Trophoblast cell (in vitro differentiated cells and primary cell): ENCODE measurements around the gene PCSK4.

Experiments
- DNase-seq, 2 donors: peaks; one replicate each; pipeline ENCODE4 v3.0.0-alpha.2; 2016
- H2AFZ ChIP-seq: 2 replicates; pipeline ENCODE4 v1.6.1; 2013; ENCODE audit warnings: low read length, moderate library complexity, mild to moderate bottlenecking; ENCODE audit not compliant: insufficient read depth, poor library complexity
- H2AK5ac ChIP-seq: 2 replicates; pipeline ENCODE4 v1.6.1; 2013; ENCODE audit warnings: mild to moderate bottlenecking, low read length
- H2BK120ac ChIP-seq: 2 replicates; pipeline ENCODE4 v1.6.1; 2013; ENCODE audit warnings: low read length, mild to moderate bottlenecking, moderate library complexity; ENCODE audit not compliant: insufficient read depth, poor library complexity
- H2BK12ac ChIP-seq: 2 replicates; pipeline ENCODE4 v1.6.1; 2013; ENCODE audit warnings: mild to moderate bottlenecking, low read length, moderate library complexity
- H2BK5ac ChIP-seq: 2 replicates; pipeline ENCODE4 v1.6.1; 2013; ENCODE audit warnings: low read length, low read depth, moderate library complexity, mild to moderate bottlenecking; ENCODE audit not compliant: poor library complexity
- H3K14ac ChIP-seq: 2 replicates; pipeline ENCODE4 v1.6.1; 2013; ENCODE audit warnings: mild to moderate bottlenecking, low read length
- H3K18ac ChIP-seq: 2 replicates; pipeline ENCODE4 v1.6.1; 2013; ENCODE audit warnings: mild to moderate bottlenecking, low read length
- H3K23ac ChIP-seq: 2 replicates; pipeline ENCODE4 v1.6.1; 2013; ENCODE audit warnings: low read length
- H3K27ac ChIP-seq: 2 replicates; pipeline ENCODE4 v1.5.1; 2013; ENCODE audit warnings: low read depth, mild to moderate bottlenecking, inconsistent platforms, low read length, moderate library complexity
- H3K27me3 ChIP-seq: 2 replicates; pipeline ENCODE4 v1.6.1; 2013; ENCODE audit warnings: inconsistent platforms, mild to moderate bottlenecking, low read length, moderate library complexity; ENCODE audit not compliant: insufficient read depth
- H3K36me3 ChIP-seq, 2 experiments: 1 replicate in 1 of 2; 2 replicates in 1 of 2; pipeline ENCODE4 v1.6.1; 2013; ENCODE audit warnings: low read length in 2 of 2, mild to moderate bottlenecking in 2 of 2, moderate library complexity in 1 of 2; ENCODE audit not compliant: insufficient read depth in 2 of 2, control insufficient read depth in 1 of 2
- H3K4ac ChIP-seq: 2 replicates; pipeline ENCODE4 v1.6.1; 2013; ENCODE audit warnings: low read depth, mild to moderate bottlenecking, low read length, moderate library complexity
- H3K4me1 ChIP-seq, 2 experiments: 1 replicate in 1 of 2; 2 replicates in 1 of 2; pipeline ENCODE4 v1.6.1; 2013; ENCODE audit warnings: low read length in 2 of 2, mild to moderate bottlenecking in 2 of 2, moderate library complexity in 1 of 2; ENCODE audit not compliant: insufficient read depth in 2 of 2, control insufficient read depth in 1 of 2
- H3K4me2 ChIP-seq: 2 replicates; pipeline ENCODE4 v1.6.1; 2013; ENCODE audit warnings: inconsistent platforms, mild to moderate bottlenecking, low read length, moderate library complexity
- H3K4me3 ChIP-seq: 2 replicates; pipeline ENCODE4 v1.5.1; 2013; ENCODE audit warnings: mild to moderate bottlenecking, low read depth, low read length, inconsistent platforms
- H3K79me1 ChIP-seq: one replicate; pipeline ENCODE4 v1.6.1; 2013; ENCODE audit warnings: low read length
- H3K79me2 ChIP-seq: 2 replicates; pipeline ENCODE4 v1.6.1; 2013; ENCODE audit warnings: low read length, mild to moderate bottlenecking; ENCODE audit not compliant: control insufficient read depth, insufficient read depth, poor library complexity
- H3K9ac ChIP-seq: 2 replicates; pipeline ENCODE4 v1.6.1; 2013; ENCODE audit warnings: mild to moderate bottlenecking, low read length
- H3K9me3 ChIP-seq: 2 replicates; pipeline ENCODE4 v1.6.1; 2013; ENCODE audit warnings: low read depth, mild to moderate bottlenecking, control low read depth, inconsistent platforms, low read length; ENCODE audit not compliant: insufficient read depth
- H4K12ac ChIP-seq: 2 replicates; pipeline ENCODE4 v1.6.1; 2013; ENCODE audit warnings: low read depth, mild to moderate bottlenecking, low read length, moderate library complexity
- H4K8ac ChIP-seq: 2 replicates; pipeline ENCODE4 v1.6.1; 2013; ENCODE audit warnings: low read depth, mild to moderate bottlenecking, low read length, moderate library complexity
- H4K91ac ChIP-seq: one replicate; pipeline ENCODE4 v1.6.1; 2013; ENCODE audit warnings: low read depth, mild to moderate bottlenecking, low read length, moderate library complexity
- WGBS: extraction: QIAGEN DNeasy Blood & Tissue Kit; methylation state at CpG from one replicate; pipeline ENCODE4 v1.1.7; 2013; ENCODE audit warnings: missing lambda C conversion rate; ENCODE audit not compliant: insufficient read length, insufficient coverage; ENCODE audit errors: extremely low coverage; 5-methylcytosine and 5-hydroxymethylcytosine counted together

Gene PCSK4

DNA sequence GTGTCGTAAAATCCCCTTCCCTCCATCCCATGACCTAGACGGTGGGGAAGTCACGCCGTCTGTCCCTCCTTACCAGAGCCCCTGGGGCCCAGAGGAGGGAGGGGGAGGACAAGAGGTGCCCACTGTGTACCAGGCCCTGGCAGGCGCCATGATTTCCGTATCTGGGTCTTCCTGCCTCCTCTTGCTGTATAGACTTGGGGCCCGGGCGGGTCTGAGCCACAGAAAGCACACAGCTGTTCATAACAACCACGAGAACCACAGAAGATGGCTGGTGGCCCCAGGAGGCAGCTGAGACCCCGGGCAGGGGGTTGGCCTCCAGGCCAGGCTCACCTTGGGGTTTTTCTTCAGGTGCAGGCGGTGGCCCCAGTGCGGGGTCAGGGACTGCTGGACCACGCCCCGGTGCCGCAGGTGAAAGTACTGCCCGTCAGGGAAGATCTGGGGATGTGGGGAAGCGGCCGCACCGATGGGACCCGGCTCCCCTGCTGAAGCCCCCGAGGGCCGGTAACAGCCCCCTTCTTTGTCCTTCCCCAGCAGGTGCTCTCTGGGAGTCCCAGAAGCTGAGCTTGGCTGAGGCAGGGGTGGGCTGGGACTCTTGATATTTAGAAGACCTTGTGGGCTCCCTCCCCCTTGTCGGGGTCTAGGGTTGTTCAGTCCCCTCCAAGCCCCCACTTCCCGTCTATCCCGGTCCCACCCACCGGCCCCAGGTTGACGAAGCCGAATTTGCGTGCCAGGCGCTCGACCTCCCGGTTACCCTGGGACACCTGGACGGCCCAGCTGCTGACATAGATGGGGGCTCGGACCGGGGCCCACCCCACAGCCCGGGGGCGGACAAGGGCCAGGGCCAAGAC lies 463 bp downstream of the PCSK4 start:
- H2BK5ac ChIP-seq = peak overlapping the region; percentile 21
- no peaks in the 10 kb centered on the region for H3K36me3 ChIP-seq
- peaks cover 4% of the 10 kb centered on the region for H3K79me2 ChIP-seq
- H3K9me3 ChIP-seq = peaks cover 7% of the 10 kb centered on the region
- H3K14ac ChIP-seq = no peak overlapping the region
- peaks cover 12% of the 10 kb centered on the region in 2 experiments for H3K4me1 ChIP-seq
- H4K12ac ChIP-seq = peak overlapping the region; percentile 73
- peaks cover 10% of the 10 kb centered on the region for H3K79me1 ChIP-seq
- no CpG with 5 or more reads among the region's 37 CpGs for WGBS
- peak overlapping the region; percentile 72 for H4K91ac ChIP-seq
- peak overlapping the region; percentile 94 for H4K8ac ChIP-seq
- H2BK12ac ChIP-seq = no peak overlapping the region
- H2AFZ ChIP-seq = peak overlapping the region; percentile 85
- peak overlapping the region; percentile 27 for H2AK5ac ChIP-seq
- H3K9ac ChIP-seq = peak overlapping the region; percentile 48
- H3K18ac ChIP-seq = peak overlapping the region; percentile 55
- DNase-seq = no peak
- peak overlapping the region; percentile 70 for H3K4me3 ChIP-seq
- peak overlapping the region; percentile 14 for H3K4ac ChIP-seq
- H3K27me3 ChIP-seq = peaks cover 5% of the 10 kb centered on the region
- H3K27ac ChIP-seq = no peak overlapping the region
- peak overlapping the region; percentile 97 for H3K4me2 ChIP-seq
- H2BK120ac ChIP-seq = peak overlapping the region; percentile 61
- H3K23ac ChIP-seq = no peak overlapping the region

DNA sequence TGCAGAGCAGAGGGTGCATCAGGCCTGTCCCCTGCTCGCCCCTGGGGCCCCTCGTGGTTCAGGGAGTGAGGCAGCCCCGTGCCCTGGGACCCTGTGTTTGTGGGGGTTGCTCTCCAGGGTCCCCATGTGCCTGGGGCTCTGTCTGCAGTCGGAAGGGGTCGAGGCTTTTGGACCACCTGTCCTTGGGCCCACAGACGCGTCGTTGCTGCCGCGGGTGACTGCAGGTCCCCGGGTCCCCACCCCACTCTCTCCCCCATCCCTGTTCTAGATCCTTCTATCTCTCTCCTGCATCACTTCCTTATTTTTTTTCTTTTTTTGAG lies 1.9 kb downstream of the PCSK4 start:
- no peak overlapping the region for H2BK12ac ChIP-seq
- H2AFZ ChIP-seq = no peak overlapping the region
- no peak overlapping the region for H3K4me3 ChIP-seq
- no peak overlapping the region for H3K18ac ChIP-seq
- peaks cover 10% of the 10 kb centered on the region for H3K79me1 ChIP-seq
- H3K79me2 ChIP-seq = peaks cover 4% of the 10 kb centered on the region
- no peak overlapping the region for H3K9ac ChIP-seq
- H3K4ac ChIP-seq = no peak overlapping the region
- H3K4me1 ChIP-seq = peaks cover 12% of the 10 kb centered on the region in 2 experiments
- H3K4me2 ChIP-seq = no peak overlapping the region
- H3K36me3 ChIP-seq = no peaks in the 10 kb centered on the region
- peaks cover 5% of the 10 kb centered on the region for H3K27me3 ChIP-seq
- no peak overlapping the region for H4K12ac ChIP-seq
- no peak for DNase-seq
- H3K9me3 ChIP-seq = peaks cover 7% of the 10 kb centered on the region
- no peak overlapping the region for H4K91ac ChIP-seq
- no peak overlapping the region for H3K27ac ChIP-seq
- WGBS = no CpG with 5 or more reads among the region's 11 CpGs
- H2BK5ac ChIP-seq = no peak overlapping the region
- H2BK120ac ChIP-seq = no peak overlapping the region
- no peak overlapping the region for H2AK5ac ChIP-seq
- H3K23ac ChIP-seq = no peak overlapping the region
- H3K14ac ChIP-seq = no peak overlapping the region
- no peak overlapping the region for H4K8ac ChIP-seq

DNA sequence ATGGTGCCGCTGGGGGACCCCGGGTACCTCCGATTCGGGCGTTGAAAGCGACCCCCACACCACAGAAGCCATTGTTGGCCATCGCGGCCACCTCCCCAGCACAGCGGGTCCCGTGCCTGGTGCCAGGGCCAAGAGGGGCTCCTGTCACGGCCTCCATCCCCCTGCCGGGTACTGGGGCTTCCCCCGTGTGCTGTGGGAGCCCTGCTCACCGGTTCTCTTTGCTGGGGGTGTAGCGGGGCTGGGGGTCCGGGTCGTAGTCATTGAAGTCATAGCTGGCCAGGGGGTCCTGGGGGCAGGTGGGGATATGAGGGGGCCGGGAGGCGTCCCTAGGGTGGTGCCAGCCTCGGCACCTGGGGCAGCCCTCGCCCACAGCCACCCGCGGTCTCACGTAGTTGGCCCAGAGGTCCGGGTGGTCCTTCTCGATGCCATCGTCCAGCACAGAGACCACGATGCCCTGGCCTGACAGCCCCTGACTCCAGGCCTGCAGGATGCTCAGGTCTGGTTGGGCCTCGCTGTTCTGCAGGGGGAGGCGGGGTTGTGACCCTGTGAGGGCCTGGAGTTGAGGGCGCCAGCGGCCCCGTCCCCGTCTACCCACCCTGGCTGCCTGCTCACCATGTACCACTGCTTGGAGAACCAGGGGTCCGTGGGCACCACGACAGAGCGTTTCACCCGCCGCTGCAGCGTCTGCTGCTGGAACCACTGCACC lies 2.4 kb downstream of the PCSK4 start:
- H3K4me2 ChIP-seq = no peak overlapping the region
- H3K9me3 ChIP-seq = peaks cover 7% of the 10 kb centered on the region
- no CpG with 5 or more reads among the region's 40 CpGs for WGBS
- H2BK5ac ChIP-seq = no peak overlapping the region
- no peak overlapping the region for H2BK120ac ChIP-seq
- H4K91ac ChIP-seq = no peak overlapping the region
- no peak overlapping the region for H2AFZ ChIP-seq
- no peak overlapping the region for H3K18ac ChIP-seq
- no peak overlapping the region for H3K9ac ChIP-seq
- no peak overlapping the region for H3K4ac ChIP-seq
- no peaks in the 10 kb centered on the region for H3K36me3 ChIP-seq
- H3K14ac ChIP-seq = no peak overlapping the region
- peaks cover 4% of the 10 kb centered on the region for H3K79me2 ChIP-seq
- H3K4me3 ChIP-seq = no peak overlapping the region
- H3K27me3 ChIP-seq = peaks cover 5% of the 10 kb centered on the region
- H4K8ac ChIP-seq = no peak overlapping the region
- H3K79me1 ChIP-seq = peaks cover 10% of the 10 kb centered on the region
- peaks cover 9% of the 10 kb centered on the region in 2 experiments for H3K4me1 ChIP-seq
- no peak overlapping the region for H4K12ac ChIP-seq
- no peak overlapping the region for H2AK5ac ChIP-seq
- DNase-seq = no peak
- H2BK12ac ChIP-seq = no peak overlapping the region
- no peak overlapping the region for H3K23ac ChIP-seq
- H3K27ac ChIP-seq = no peak overlapping the region

DNA sequence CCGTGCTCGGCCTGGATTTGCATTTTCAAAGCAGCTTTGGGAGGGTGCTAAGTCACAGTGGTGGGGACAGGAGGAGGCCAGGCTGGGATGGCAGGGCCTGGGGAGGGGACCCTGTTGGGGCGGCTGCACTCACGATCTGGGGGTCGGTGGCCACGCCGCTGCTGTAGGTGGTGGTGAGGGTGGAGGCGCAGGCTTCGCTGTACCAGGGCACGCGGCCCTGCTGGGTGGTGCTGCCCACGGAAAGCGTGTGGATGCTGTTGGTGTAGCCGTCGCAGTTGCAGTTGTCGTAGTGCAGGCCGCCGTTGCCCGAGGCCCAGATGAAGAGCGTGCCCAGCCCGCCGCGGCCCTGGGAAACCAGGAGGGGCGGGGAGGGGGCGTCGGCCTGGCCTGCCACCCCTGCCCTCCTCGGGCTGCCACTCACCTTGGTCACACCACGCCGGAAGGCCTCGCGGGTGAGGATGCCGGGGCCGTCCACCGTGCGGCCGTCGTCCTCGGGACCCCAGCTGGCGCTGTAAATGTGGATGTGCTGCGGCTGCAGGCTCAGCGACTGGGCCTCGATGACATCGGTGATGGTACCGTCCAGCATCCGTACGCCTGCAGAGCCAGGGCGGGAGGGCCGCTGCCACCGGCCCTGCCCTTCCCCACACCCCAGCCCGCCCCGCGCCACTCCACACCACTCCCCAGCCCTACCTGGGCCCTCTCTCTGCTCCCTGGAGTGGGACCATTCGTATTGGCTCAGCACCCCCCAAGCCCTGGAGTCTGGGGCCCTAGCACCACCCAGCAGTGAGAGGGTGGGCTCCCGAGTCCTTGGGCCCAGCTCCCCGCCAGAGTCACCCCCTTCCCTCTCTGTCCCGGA lies 3.2 kb downstream of the PCSK4 start:
- Histone ChIP-seq H3K23ac (no peak overlapping the region), H3K9ac (no peak overlapping the region)
- no CpG with 5 or more reads among the region's 56 CpGs for WGBS

More for the DNA sequence above, 3.2 kb downstream of the PCSK4 start:
- Histone ChIP-seq H3K9me3 (peaks cover 7% of the 10 kb centered on the region), H2AFZ (no peak overlapping the region), H3K4ac (no peak overlapping the region), H3K36me3 (no peaks in the 10 kb centered on the region), H3K4me1 (peaks cover 6 to 7% of the 10 kb centered on the region in 2 experiments), H3K27me3 (peaks cover 5% of the 10 kb centered on the region), H3K79me2 (peaks cover 4% of the 10 kb centered on the region), H3K79me1 (peaks cover 10% of the 10 kb centered on the region), H3K4me2 (no peak overlapping the region), H3K18ac (no peak overlapping the region), H4K8ac (no peak overlapping the region), H4K91ac (no peak overlapping the region), H4K12ac (no peak overlapping the region), H3K4me3 (no peak overlapping the region), H2AK5ac (no peak overlapping the region), H3K27ac (no peak overlapping the region), H2BK120ac (no peak overlapping the region), H2BK5ac (no peak overlapping the region), H3K14ac (no peak overlapping the region), H2BK12ac (no peak overlapping the region)
- DNase-seq = no peak
